Cardiac muscle cell (in vitro differentiated cells and primary cell): ENCODE results near the gene IRF8. TPM values are rescaled to one million over a fixed set of nuclear protein-coding genes. Genes with fewer than 3 reads are reported as not detected.
"Not testable (repeated sequence)": the region's sequence is repeated elsewhere in the genome, so short reads cannot be mapped to it uniquely, and the experiment has no call there.

Experiments used
- DNase-seq, 2 donors: peaks; one replicate each; pipeline versions ENCODE4 v3.0.0 to v3.0.0-alpha.2; 2010 to 2017; ENCODE audit warnings: low read depth in 1 of 2, low spot score in 1 of 2
- H3K27ac ChIP-seq: fragments of 200-600 bp; sonication (generic); 2 replicates; pipeline ENCODE4 v1.5.1; 2016
- H3K27me3 ChIP-seq: fragments of 200-600 bp; sonication (generic); 2 replicates; pipeline ENCODE4 v1.6.0; 2016; ENCODE audit warnings: control low read depth
- H3K36me3 ChIP-seq: fragments of 200-600 bp; sonication (generic); 2 replicates; pipeline ENCODE4 v1.5.1; 2016; ENCODE audit warnings: control low read depth
- H3K4me1 ChIP-seq: fragments of 200-600 bp; sonication (generic); 2 replicates; pipeline ENCODE4 v1.8.1; 2017; ENCODE audit warnings: low read depth, mild to moderate bottlenecking, mixed run types
- H3K4me3 ChIP-seq: fragments of 200-600 bp; sonication (generic); 2 replicates; pipeline ENCODE4 v1.5.1; 2016; ENCODE audit warnings: mild to moderate bottlenecking
- H3K9me3 ChIP-seq: fragments of 200-600 bp; sonication (generic); 2 replicates; pipeline ENCODE4 v1.5.1; 2017; ENCODE audit warnings: low read depth, mild to moderate bottlenecking, control low read depth
- CTCF ChIP-seq: IDR thresholded peaks from 2 replicates; pipeline ENCODE4 v1.5.1; 2012; ENCODE audit warnings: low read depth, mild to moderate bottlenecking, low read length
- polyA plus RNA-seq: library from polyadenylated mRNA; unstranded; fragments of >200 nt; fragmentation: Nextera tagmentation; extraction: Ambion mirVana; gene quantifications from 2 replicates; pipeline ENCODE4 v1.2.1, GENCODE V29; 2016
- total RNA-seq: library from RNA; depleted of rRNA; stranded (reverse); fragments of >200 nt; gene quantifications from 2 replicates; pipeline ENCODE4 v1.2.3, GENCODE V29; 2016

IRF8 gene
- total and polyA plus RNA-seq, 2 experiments from 2014 or later, result 1.7 to 12.8 TPM

GRCh38 chr16:85903559-85903958 lies 4.6 kb downstream of the IRF8 start:
- Histone ChIP-seq H3K27me3 (peaks cover 23% of the 10 kb centered on the region), H3K36me3 (no peaks in the 10 kb centered on the region), H3K4me3 (no peak overlapping the region), H3K27ac (no peak overlapping the region), H3K4me1 (peaks cover 21% of the 10 kb centered on the region), H3K9me3 (no peaks in the 10 kb centered on the region)
- DNase-seq, result no peak
- TF ChIP-seq CTCF, result no peak

GRCh38 chr16:85905110-85906095 lies 6.4 kb downstream of the IRF8 start:
- no peaks in the 10 kb centered on the region for H3K9me3 ChIP-seq
- no peak overlapping the region for H3K4me3 ChIP-seq
- TF ChIP-seq CTCF, result no peak
- no peaks in the 10 kb centered on the region for H3K36me3 ChIP-seq
- H3K27ac ChIP-seq, result no peak overlapping the region
- H3K4me1 ChIP-seq, result peaks cover 21% of the 10 kb centered on the region
- peaks cover 10% of the 10 kb centered on the region for H3K27me3 ChIP-seq
- DNase-seq, result no peak

GRCh38 chr16:85906349-85906748 lies 7.4 kb downstream of the IRF8 start:
- DNase-seq, result no peak
- Histone ChIP-seq H3K9me3 (no peaks in the 10 kb centered on the region), H3K27ac (no peak overlapping the region), H3K36me3 (no peaks in the 10 kb centered on the region), H3K4me1 (peaks cover 21% of the 10 kb centered on the region), H3K27me3 (peaks cover 3% of the 10 kb centered on the region), H3K4me3 (no peak overlapping the region)
- TF ChIP-seq CTCF, result no peak

GRCh38 chr16:85907231-85907630 lies 8.3 kb downstream of the IRF8 start:
- not testable (repeated sequence) for H3K27ac ChIP-seq, DNase-seq, H3K4me3 ChIP-seq, H3K36me3 ChIP-seq, H3K9me3 ChIP-seq, H3K27me3 ChIP-seq
- peaks cover 17% of the 10 kb centered on the region for H3K4me1 ChIP-seq

- no peak for DNase-seq
- TF ChIP-seq CTCF, result no peak
- no peak overlapping the region for H3K4me3 ChIP-seq
- no peaks in the 10 kb centered on the region for H3K9me3 ChIP-seq
- H3K27ac ChIP-seq, result no peak overlapping the region
- H3K27me3 ChIP-seq, result peaks cover 3% of the 10 kb centered on the region
- H3K4me1 ChIP-seq, result peaks cover 5% of the 10 kb centered on the region
- no peaks in the 10 kb centered on the region for H3K36me3 ChIP-seq
Observed at GRCh38 chr16:85908444-85908843, 9.5 kb downstream of the IRF8 start.

- TF ChIP-seq CTCF, result no peak
- no peak for DNase-seq
- Histone ChIP-seq H3K9me3 (no peaks in the 10 kb centered on the region), H3K36me3 (no peaks in the 10 kb centered on the region), H3K27me3 (peaks cover 3% of the 10 kb centered on the region), H3K27ac (no peak overlapping the region), H3K4me3 (no peak overlapping the region), H3K4me1 (no peaks in the 10 kb centered on the region)
Observed at GRCh38 chr16:85908889-85909589, 10.1 kb downstream of the IRF8 start.
